Kidney (tissue), 14 donors: ENCODE results near the gene FARP1. TPM values are rescaled to one million over a fixed set of nuclear protein-coding genes. Genes with fewer than 3 reads are reported as not detected.

Source experiments
- DNase-seq, 5 donors: peaks; one replicate each; pipeline ENCODE4 v3.0.0-alpha.2; 2013 to 2020
- FAIRE-seq: peaks from 2 replicates; lab custom pipeline; 2012; peaks lifted over from hg19 to GRCh38; lab: Jason Lieb, UNC
- H3K27ac ChIP-seq, 2 donors: one replicate each; pipeline ENCODE4 v1.7.0; 2013; ENCODE audit warnings: low read depth in 2 of 2, low read length in 2 of 2, inconsistent platforms in 1 of 2
- H3K27me3 ChIP-seq: one replicate; pipeline ENCODE4 v1.7.1; 2013; ENCODE audit warnings: low read length, inconsistent platforms; ENCODE audit not compliant: control insufficient read depth, insufficient read depth
- H3K36me3 ChIP-seq, 3 donors: one replicate each; pipeline versions ENCODE4 v1.7.0 to v1.7.1; 2013; ENCODE audit warnings: low read length in 3 of 3, control low read depth in 1 of 3, inconsistent platforms in 1 of 3; ENCODE audit not compliant: insufficient read depth in 3 of 3, control insufficient read depth in 2 of 3
- H3K4me1 ChIP-seq, 3 donors: one replicate each; pipeline versions ENCODE4 v1.7.0 to v1.7.1; 2013; ENCODE audit warnings: low read length in 3 of 3, inconsistent platforms in 1 of 3, low read depth in 1 of 3; ENCODE audit not compliant: control insufficient read depth in 2 of 3, insufficient read depth in 2 of 3
- H3K4me3 ChIP-seq, 3 donors: one replicate each; pipeline versions ENCODE4 v1.7.0 to v1.8.1; 2013; ENCODE audit warnings: low read length in 3 of 3, control low read depth in 1 of 3, inconsistent platforms in 1 of 3
- H3K9ac ChIP-seq, 3 donors: one replicate each; pipeline versions ENCODE4 v1.7.0 to v1.7.1; 2013; ENCODE audit warnings: low read length in 3 of 3, control low read depth in 1 of 3, inconsistent platforms in 1 of 3
- H3K9me3 ChIP-seq, 3 donors: one replicate each; pipeline versions ENCODE4 v1.7.0 to v1.7.1; 2013; ENCODE audit warnings: low read length in 3 of 3, control low read depth in 1 of 3, inconsistent platforms in 1 of 3; ENCODE audit not compliant: control insufficient read depth in 2 of 3, insufficient read depth in 1 of 3
- CTCF ChIP-seq: IDR thresholded peaks from 3 replicates; pipeline ENCODE4 v1.5.1; 2012; ENCODE audit warnings: mild to moderate bottlenecking, moderate library complexity, borderline replicate concordance; ENCODE audit not compliant: insufficient read depth; ENCODE audit errors: extremely low read depth
- intact Hi-C: fragments of 100-400 bp; cut with DNase I; formaldehyde crosslinking; loops from one replicate; pipeline ENCODE4 v1.11.1; 2022
- polyA plus RNA-seq: library from polyadenylated mRNA; stranded (reverse); fragments of 350-450 nt; fragmentation: Illumina TruSeq; extraction: RNeasy Lipid Tissue Mini Kit (QIAGEN cat#74804); gene quantifications from one replicate; pipeline ENCODE4 v1.2.3, GENCODE V29; 2014; ENCODE audit warnings: low read depth, low replicate concordance; ENCODE audit not compliant: insufficient read depth
- total RNA-seq: library from RNA; stranded (reverse); fragmentation: NEBNext Ultra II Directional; extraction: Animal tissue kit (Norgen Biotek cat#: 25700); gene quantifications from one replicate; pipeline ENCODE4 v1.2.1, GENCODE V29; 2021
- donor health status: control.
- donor health status: control.
- donor health status: control.
- donor health status: control.
- donor health status: control.
- donor health status: DM: yes; HTN: yes; CAD: no.
- donor health status: Normal renal cell carcinoma (clear cell type).

Gene FARP1
- total and polyA plus RNA-seq, 2 donors from 2014 or later, result 123 to 229 TPM

- no peaks in the 10 kb centered on the region for H3K27me3 ChIP-seq
- H3K9ac ChIP-seq, result no peak overlapping the region
- DNase-seq (peak in 1 of 5 donors; percentile 46), FAIRE-seq (no peak)
- no peak for TF ChIP-seq CTCF
- no peak overlapping the region for H3K27ac ChIP-seq
- H3K9me3 ChIP-seq, result no peaks in the 10 kb centered on the region
- H3K4me3 ChIP-seq, result no peak overlapping the region
- intact Hi-C loops, result no loop called here
- peaks cover under 1 to 31% (median 22%) of the 10 kb centered on the region in 3 donors for H3K36me3 ChIP-seq
- H3K4me1 ChIP-seq, result peaks cover 0 to 6% (median 4%) of the 10 kb centered on the region in 3 donors
These were observed 314.2 kb downstream of the FARP1 start for GRCh38 chr13:98457053-98457452.

- no peak overlapping the region for H3K27ac ChIP-seq
- no peaks in the 10 kb centered on the region for H3K27me3 ChIP-seq
- peaks cover 0 to 40% (median 24%) of the 10 kb centered on the region in 3 donors for H3K36me3 ChIP-seq
- no peak overlapping the region for H3K9ac ChIP-seq
- intact Hi-C loops, result no loop called here
- TF ChIP-seq CTCF, result no peak
- H3K4me1 ChIP-seq, result peaks cover 0 to 6% (median 4%) of the 10 kb centered on the region in 3 donors
- no peaks in the 10 kb centered on the region for H3K9me3 ChIP-seq
- DNase-seq (peak in 1 of 5 donors; percentile 80), FAIRE-seq (no peak)
- H3K4me3 ChIP-seq, result no peak overlapping the region
These were observed 315.5 kb downstream of the FARP1 start for GRCh38 chr13:98458431-98458830.

- TF ChIP-seq CTCF, result no peak
- Histone ChIP-seq H3K27ac (no peak overlapping the region), H3K4me1 (peaks cover 0 to 6% (median 4%) of the 10 kb centered on the region in 3 donors), H3K27me3 (no peaks in the 10 kb centered on the region), H3K36me3 (peaks cover 0 to 44% (median 24%) of the 10 kb centered on the region in 3 donors), H3K9me3 (no peaks in the 10 kb centered on the region), H3K4me3 (no peak overlapping the region), H3K9ac (no peak overlapping the region)
- FAIRE-seq (no peak), DNase-seq (peak in 2 of 5 donors; percentile 32 to 52)
- intact Hi-C loops, result no loop called here
These were observed 316.3 kb downstream of the FARP1 start for GRCh38 chr13:98459171-98459681.
